Stimulated activated CD8-positive, alpha-beta memory T cell treated with anti-CD3 and anti-CD28 coated beads, Interleukin-15, amount 100 ng/mL, for 1 hour (primary cell): ENCODE measurements around the gene HTR4.

ENCODE experiments used
- DNase-seq: peaks from one replicate; pipeline ENCODE4 v3.0.0-alpha.2; 2020; ENCODE audit warnings: low read depth

HTR4 gene

DNA sequence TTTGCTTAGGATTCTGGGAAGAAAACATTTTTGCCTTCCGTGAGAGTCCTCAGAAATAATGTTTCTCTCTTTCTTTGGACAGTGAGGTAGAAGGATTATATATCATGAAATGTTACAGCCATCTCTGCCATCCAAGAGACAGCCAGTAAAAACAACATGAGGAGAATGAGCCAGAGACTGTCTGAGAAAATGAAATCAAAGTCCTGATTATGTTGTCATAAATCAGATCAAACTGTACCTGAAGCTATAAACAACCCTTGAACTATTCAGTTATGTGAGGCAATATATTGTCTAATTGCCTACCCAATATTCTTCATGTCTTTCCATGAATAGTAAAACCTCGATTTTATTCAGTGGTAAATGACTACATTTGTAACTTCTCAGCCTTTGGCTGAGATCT is 9.2 kb upstream of the HTR4 start:
- no peak for DNase-seq

GRCh38 chr5:148660346-148660660 is 6.0 kb upstream of the HTR4 start:
- DNase-seq, result no peak

GRCh38 chr5:148659641-148660345 is 5.5 kb upstream of the HTR4 start:
- no peak for DNase-seq

GRCh38 chr5:148653291-148653835 is 964 bp downstream of the HTR4 start:
- DNase-seq, result no peak

GRCh38 chr5:148651528-148651927 is 2.8 kb downstream of the HTR4 start:
- no peak for DNase-seq

DNA sequence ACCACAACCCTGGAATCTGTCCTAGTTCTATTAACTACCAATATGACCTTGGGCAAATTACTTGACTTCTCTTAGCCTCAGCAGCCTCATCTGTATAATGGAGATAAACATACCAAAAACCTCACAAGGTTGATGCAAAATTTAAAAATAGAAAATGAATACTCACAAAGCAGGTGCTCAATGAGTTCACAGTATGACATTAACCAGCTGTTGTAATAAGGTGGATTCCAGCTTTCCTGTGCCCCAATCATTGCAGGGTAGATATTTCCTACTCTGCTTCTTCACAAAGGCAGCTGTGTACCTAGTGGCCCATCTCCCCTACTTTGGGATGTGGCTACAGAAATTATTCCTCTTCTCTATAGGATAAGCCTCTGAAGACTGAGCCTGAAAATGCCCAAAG is 8.8 kb downstream of the HTR4 start:
- DNase-seq, result no peak

- no peak for DNase-seq
These were observed 12.6 kb downstream of the HTR4 start for GRCh38 chr5:148641735-148642134.

DNA sequence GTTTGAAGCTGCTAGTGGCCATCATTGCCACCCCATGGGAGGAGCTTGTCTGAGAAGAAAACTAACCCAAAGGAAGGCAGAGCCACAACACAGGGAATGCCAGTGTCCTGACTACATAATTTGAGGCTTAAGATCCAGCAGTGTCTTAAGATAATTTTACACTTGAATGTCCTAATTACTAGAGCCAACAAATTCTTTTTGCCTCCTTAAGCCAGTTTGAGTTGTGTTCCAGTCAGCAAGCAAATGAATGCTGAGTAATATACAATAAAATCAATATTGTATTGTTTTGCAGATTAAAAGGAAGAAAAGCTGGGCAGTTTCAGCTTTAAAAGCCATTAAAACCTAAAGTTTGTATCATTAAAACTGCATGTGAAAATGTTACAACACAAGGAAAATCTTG is 13.9 kb downstream of the HTR4 start:
- DNase-seq, result no peak

DNA sequence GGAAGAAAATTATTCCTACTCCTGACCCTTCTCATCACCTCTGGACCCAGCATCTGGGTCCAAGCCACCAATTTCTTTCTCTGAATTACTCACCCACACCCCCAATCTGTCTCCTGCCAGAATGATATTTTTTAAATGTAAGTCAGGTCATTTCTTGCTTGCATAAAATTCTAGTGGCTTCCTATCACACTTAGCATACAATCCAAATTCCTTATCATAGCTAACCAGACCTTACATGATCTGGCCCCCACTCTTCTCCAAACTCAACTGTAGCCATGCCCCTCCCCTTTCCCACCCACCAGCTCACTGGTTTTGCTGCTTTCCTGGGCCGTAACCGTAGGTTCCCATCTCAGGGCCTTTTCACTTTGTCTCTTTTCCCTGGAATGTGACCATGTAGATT is 15.2 kb downstream of the HTR4 start:
- DNase-seq, result no peak

GRCh38 chr5:148636353-148636752 is 18.0 kb downstream of the HTR4 start:
- no peak for DNase-seq

- no peak for DNase-seq
These were observed 18.8 kb downstream of the HTR4 start for GRCh38 chr5:148635321-148636083.

DNA sequence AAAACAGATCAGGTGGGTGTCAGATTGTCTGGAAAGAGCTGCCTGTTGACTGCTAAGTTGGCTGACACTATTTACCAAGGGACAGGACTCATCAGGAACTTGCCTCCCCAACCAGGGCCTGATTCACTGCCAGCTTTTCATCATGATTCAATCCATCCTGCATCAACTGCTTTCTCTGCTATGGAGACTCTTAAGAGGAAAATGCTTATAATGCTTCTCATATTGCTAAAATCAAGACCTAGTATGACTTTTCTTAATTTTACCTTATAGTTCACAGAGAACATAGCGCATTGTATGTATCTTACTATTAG is 21.3 kb downstream of the HTR4 start:
- DNase-seq, result no peak

DNA sequence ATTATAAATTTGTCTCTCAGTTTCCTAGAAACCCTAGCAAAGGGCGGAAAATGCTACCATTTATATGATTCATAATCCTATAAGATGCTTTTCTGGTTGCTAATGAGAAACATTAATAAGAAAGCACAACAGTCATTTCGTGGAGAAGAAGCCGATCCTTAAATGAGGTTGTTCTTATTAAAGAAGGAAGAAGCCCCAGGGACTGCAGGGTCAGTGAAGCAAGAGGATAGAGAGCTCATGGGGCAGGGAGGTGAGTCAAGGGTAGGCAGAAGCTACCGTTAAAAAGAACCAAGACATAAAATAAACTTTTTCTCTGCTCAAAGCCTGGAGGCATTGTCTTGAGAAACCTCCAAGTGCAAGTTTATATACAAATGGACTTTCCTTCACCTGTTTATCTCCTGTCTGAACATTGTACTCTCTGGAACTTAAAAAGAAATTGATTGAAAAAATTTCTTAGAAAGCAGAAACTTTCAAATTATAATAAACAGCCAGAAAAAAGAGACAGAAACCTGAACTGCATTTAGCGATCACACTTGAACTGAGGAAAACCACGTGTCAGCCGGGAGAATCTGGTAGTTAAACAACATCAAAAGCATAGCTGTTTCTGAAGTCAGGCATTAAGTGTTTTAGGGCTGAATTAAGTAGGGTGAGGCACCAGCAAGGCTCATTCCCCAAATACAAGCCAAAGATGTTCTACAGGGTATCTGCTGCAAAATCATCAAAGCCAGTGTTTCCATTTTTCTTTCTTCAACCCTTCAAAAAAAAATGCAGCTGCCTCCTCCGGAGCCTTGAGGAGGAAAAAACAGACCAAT is 21.9 kb downstream of the HTR4 start:
- no peak for DNase-seq

DNA sequence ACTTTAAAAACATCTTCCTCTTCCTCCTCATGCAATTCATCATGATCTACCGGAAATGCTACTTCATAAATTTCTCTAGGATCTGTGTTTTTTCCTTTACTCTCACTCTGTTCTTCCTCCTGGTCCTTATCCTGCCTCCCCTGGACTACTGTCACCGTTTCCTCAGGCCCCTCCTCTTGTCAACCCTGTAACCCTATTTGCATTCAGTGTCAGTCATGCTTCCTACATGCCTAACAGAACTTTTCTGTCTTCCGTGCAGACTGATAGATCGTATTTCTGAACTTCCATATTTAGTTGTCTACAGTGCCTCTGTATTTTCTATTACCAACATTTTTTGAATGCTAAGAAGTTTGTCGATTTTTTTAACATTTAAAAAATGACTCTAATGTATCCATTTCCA is 27.3 kb downstream of the HTR4 start:
- DNase-seq, result no peak

GRCh38 chr5:148626081-148626613 is 28.2 kb downstream of the HTR4 start:
- no peak for DNase-seq

DNA sequence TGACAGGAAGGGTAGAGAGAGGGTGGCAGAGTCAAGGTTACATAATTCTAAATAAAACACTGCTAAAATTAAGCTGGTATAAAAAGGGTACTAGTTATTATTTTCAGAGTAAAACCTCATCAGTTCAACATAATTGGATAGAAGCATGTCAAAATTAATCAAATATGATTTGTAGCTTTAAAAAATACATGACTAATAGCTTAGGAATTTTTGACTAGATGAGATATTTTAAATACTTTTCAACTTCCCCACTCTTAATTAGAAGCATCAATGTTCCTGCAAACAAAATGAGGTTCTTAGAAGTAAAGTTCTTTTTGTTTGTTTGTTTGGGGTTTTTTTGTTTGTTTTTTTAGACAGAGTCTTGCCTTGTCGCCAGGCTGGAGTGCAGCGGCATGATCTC is 29.1 kb downstream of the HTR4 start:
- no peak for DNase-seq

DNA sequence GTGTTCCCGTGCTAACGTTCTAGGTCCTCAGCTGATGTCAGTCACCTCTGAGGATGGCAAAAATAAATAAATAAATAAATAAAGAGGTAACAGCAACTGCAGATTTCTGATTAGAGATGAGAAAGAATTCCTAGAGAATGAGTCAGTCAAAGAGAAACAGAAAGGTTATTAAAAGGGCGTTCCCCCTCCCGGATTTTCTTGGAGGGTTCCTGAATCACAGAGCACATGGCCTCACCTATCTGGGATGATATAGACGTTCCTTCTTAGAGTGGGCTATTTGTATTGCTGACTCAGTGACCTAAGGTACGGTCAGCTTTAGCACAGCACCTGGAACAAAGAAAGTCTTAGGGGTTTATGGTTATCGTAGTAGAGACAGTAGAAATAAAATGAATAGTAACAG is 30.6 kb downstream of the HTR4 start:
- DNase-seq, result no peak

DNA sequence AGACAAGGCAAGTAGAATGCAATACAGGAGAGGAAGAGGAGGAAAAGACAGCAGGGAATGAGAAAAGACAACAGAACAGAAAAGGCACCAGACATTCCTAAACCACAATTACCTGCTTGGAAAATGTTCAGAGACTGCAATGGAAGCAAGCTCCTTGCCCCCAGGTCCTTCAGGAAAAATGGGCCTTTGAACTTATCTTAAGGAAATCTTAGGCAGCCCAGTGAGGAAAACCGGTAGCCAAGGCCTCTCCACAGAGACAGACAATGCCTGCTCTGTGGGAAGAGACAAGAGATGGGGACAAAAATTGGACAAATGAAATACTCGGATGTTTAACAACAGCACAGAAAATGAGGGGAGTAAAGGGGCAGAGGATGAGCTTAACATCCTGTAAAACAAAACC is 31.2 kb downstream of the HTR4 start:
- DNase-seq, result no peak

GRCh38 chr5:148620696-148621095 is 33.6 kb downstream of the HTR4 start:
- no peak for DNase-seq

- DNase-seq, result no peak
These were observed 34.2 kb downstream of the HTR4 start for GRCh38 chr5:148620091-148620490.

GRCh38 chr5:148619484-148619883 is 34.8 kb downstream of the HTR4 start:
- no peak for DNase-seq

GRCh38 chr5:148615644-148616275 is 38.6 kb downstream of the HTR4 start:
- no peak for DNase-seq
